ENCODE data around the gene PRCP. TPM values are rescaled to one million over a fixed set of nuclear protein-coding genes. Genes with fewer than 3 reads are reported as not detected.
A peak's percentile ranks its signal among the peaks of the same experiment; 100 is the strongest.

PRCP gene
- total RNA-seq, 1 experiment from 2014 or later, result 56.7 TPM

DNA sequence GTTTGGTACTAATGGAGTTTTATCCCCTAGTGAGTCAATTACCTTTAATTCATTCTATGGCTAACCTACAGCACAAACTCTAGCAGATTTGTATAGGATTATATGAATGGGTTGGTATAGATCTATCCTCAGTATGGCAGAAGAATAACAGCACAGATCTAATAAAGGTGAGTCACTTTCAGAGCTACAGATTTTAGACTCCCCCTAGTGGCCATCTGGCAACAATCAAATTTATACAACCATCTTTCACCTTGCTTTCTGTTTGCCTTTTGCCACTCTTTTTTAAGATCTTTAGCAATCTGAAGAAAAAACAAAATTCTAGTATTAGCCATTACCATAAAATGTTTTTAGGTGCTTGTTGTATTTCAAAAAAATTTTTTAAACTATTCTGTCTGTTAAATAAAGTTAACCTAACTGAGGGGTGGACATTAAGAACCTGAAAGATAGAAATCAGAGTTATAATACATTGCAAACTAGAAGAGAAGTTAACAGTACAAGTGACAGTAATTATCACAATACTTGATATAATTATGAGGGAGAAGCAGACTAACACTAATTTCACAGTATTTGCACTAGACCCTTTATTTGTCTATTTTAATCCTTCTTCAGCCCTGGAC is 27.1 kb upstream of the PRCP start:
- H2BK12ac ChIP-seq (ENCODE audit: insufficient read length, low read depth, low read length), result no peak overlapping the region
- Mint-ChIP-seq H3K27me3 (ENCODE audit: low read depth) (no peaks in the 10 kb centered on the region), H3K27ac (no peak overlapping the region), H3K4me3 (no peak overlapping the region), H3K9me3 (no peaks in the 10 kb centered on the region), H3K36me3 (ENCODE audit: insufficient read depth in 1 of 3, low read depth in 3 of 3) (peaks cover 8 to 29% (median 27%) of the 10 kb centered on the region in 3 experiments; a peak in 5 of 7 replicates), H3K4me1 (no peaks in the 10 kb centered on the region)
- no peaks in the 10 kb centered on the region for H3K4me1 ChIP-seq (ENCODE audit: insufficient read depth, low read length)
- no peak for DNase-seq
- no peaks in the 10 kb centered on the region for H3K27me3 ChIP-seq (ENCODE audit: insufficient read depth, low read length)
- H3K4ac ChIP-seq (ENCODE audit: low read depth, low read length), result no peak overlapping the region
- no peak overlapping the region for H3K56ac ChIP-seq (ENCODE audit: insufficient read length, low read depth, low read length)
- no peaks in the 10 kb centered on the region for H3K9me3 ChIP-seq (ENCODE audit: control insufficient read depth, low read depth, low read length)
- H3K9ac ChIP-seq (ENCODE audit: extremely low read depth, insufficient read length, low read length), result no peak overlapping the region
- no peak overlapping the region for H2BK15ac ChIP-seq (ENCODE audit: low read depth, low read length)
- no peak overlapping the region for H2AK5ac ChIP-seq (ENCODE audit: insufficient read length, low read length)
- H3K14ac ChIP-seq (ENCODE audit: insufficient read depth, low read length), result no peak overlapping the region
- H3K23me2 ChIP-seq (ENCODE audit: insufficient read length, low read depth, low read length, poor library complexity, severe bottlenecking), result no peaks in the 10 kb centered on the region
- no peak overlapping the region for H2BK120ac ChIP-seq (ENCODE audit: low read depth, low read length, poor library complexity, severe bottlenecking)
- no peak overlapping the region for H4K8ac ChIP-seq (replicated peaks; ENCODE audit: insufficient read length, low read depth, low read length)
- no peak overlapping the region for H4K91ac ChIP-seq (ENCODE audit: insufficient read length, low read depth, low read length)
- H3K4me2 ChIP-seq (ENCODE audit: insufficient read depth, insufficient read length, low read length), result no peak overlapping the region
- no peak overlapping the region for H3K27ac ChIP-seq (ENCODE audit: insufficient read length, low read depth, low read length)
- H3K79me2 ChIP-seq (ENCODE audit: insufficient read depth, low read length), result no peaks in the 10 kb centered on the region
- no peak overlapping the region for H3K23ac ChIP-seq (ENCODE audit: insufficient read length, low read depth, low read length)
- H2BK20ac ChIP-seq (ENCODE audit: low read depth, low read length, poor library complexity, severe bottlenecking), result no peak overlapping the region
- no peak overlapping the region for H3T11ph ChIP-seq (ENCODE audit: low read length)
- TF ChIP-seq, protein P1, sequence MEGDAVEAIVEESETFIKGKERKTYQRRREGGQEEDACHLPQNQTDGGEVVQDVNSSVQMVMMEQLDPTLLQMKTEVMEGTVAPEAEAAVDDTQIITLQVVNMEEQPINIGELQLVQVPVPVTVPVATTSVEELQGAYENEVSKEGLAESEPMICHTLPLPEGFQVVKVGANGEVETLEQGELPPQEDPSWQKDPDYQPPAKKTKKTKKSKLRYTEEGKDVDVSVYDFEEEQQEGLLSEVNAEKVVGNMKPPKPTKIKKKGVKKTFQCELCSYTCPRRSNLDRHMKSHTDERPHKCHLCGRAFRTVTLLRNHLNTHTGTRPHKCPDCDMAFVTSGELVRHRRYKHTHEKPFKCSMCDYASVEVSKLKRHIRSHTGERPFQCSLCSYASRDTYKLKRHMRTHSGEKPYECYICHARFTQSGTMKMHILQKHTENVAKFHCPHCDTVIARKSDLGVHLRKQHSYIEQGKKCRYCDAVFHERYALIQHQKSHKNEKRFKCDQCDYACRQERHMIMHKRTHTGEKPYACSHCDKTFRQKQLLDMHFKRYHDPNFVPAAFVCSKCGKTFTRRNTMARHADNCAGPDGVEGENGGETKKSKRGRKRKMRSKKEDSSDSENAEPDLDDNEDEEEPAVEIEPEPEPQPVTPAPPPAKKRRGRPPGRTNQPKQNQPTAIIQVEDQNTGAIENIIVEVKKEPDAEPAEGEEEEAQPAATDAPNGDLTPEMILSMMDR (conservative IDR thresholded peaks at IDR 0.05), result peak; percentile 86
- no peak overlapping the region for H2AFZ ChIP-seq (ENCODE audit: low read length)
- H3K79me1 ChIP-seq (ENCODE audit: insufficient read depth, low read depth, low read length, poor library complexity, severe bottlenecking), result no peaks in the 10 kb centered on the region
- no peak overlapping the region for H3K18ac ChIP-seq (ENCODE audit: insufficient read length, low read depth, low read length)
- H2BK5ac ChIP-seq (ENCODE audit: insufficient read length, low read length), result no peak overlapping the region
- no peak overlapping the region for H4K5ac ChIP-seq (ENCODE audit: insufficient read length, low read depth, low read length)
- H4K20me1 ChIP-seq (ENCODE audit: control insufficient read depth, insufficient read depth, insufficient read length), result no peaks in the 10 kb centered on the region
